VCaP (cell line): Measurements from ENCODE around the gene LBHD1.

Experiments used
- H3K27ac ChIP-seq: fragments of 450-650 bp; 2 replicates; pipeline ENCODE4 v1.5.1; 2017
- TF ChIP-seq, protein P1 (sequence below): fragments of 450-650 bp; conservative IDR thresholded peaks from 2 replicates; pipeline ENCODE4 v1.5.1; 2017; ENCODE audit warnings: mild to moderate bottlenecking, moderate library complexity

LBHD1 gene

DNA sequence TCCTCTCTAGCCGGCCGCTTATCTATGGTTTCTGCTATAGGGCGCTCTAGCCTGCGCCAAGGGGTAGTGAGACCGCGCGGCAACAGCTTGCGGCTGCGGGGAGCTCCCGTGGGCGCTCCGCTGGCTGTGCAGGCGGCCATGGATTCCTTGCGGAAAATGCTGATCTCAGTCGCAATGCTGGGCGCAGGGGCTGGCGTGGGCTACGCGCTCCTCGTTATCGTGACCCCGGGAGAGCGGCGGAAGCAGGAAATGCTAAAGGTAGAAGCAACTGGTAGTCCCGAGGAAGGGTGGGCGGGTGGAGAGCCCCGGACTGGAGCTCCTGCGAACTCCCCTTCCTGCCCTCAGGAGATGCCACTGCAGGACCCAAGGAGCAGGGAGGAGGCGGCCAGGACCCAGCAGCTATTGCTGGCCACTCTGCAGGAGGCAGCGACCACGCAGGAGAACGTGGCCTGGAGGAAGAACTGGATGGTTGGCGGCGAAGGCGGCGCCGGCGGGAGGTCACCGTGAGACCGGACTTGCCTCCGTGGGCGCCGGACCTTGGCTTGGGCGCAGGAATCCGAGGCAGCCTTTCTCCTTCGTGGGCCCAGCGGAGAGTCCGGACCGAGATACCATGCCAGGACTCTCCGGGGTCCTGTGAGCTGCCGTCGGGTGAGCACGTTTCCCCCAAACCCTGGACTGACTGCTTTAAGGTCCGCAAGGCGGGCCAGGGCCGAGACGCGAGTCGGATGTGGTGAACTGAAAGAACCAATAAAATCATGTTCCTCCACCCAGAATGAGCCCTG, at the start of gene LBHD1, which contains the start of gene UQCC3:
LBHD1 (minus strand) TSS at position 660 of the 782 bp plus-strand sequence. CDS start 2,236 bp downstream, outside the sequence.
UQCC3 (plus strand) TSS at position 66 of the 782 bp plus-strand sequence; CDS start at position 139, 73 bp downstream.
- H3K27ac ChIP-seq, result peak within 1 kb of the TSS; percentile 95
- TF ChIP-seq, protein P1, sequence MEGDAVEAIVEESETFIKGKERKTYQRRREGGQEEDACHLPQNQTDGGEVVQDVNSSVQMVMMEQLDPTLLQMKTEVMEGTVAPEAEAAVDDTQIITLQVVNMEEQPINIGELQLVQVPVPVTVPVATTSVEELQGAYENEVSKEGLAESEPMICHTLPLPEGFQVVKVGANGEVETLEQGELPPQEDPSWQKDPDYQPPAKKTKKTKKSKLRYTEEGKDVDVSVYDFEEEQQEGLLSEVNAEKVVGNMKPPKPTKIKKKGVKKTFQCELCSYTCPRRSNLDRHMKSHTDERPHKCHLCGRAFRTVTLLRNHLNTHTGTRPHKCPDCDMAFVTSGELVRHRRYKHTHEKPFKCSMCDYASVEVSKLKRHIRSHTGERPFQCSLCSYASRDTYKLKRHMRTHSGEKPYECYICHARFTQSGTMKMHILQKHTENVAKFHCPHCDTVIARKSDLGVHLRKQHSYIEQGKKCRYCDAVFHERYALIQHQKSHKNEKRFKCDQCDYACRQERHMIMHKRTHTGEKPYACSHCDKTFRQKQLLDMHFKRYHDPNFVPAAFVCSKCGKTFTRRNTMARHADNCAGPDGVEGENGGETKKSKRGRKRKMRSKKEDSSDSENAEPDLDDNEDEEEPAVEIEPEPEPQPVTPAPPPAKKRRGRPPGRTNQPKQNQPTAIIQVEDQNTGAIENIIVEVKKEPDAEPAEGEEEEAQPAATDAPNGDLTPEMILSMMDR, result no peak

DNA sequence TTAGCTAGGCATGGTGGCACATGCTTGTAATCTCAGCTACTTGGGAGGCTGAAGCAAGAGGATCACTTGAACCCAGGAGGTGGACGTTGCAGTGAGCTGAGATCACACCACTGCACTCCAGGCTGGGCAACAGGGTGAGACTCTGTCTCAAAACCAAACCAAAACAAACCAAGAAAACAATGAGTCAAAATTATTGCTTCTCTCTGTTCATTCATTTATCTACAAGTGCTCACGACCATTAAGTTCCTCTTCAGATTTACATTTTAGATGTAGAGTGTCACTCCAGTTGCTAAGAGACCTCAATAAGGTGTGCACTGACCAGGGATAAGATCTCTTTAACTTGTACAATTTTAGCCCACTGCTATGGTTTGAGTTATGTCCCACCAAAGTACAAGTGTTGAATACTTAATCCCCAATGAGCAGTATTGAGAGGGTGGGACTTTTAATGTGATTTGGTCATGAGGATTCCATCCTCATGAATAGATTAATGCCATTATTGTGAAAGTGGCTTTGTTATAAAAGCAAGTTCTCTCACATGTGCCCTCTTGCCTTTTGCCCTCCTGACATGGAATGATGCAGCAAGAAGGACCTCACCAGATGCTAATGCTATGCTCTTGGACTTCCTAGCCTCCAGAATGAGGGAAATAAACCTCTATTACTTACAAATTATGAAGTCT, 47.4 kb upstream of the LBHD1 start:
- H3K27ac ChIP-seq, result peak overlapping the region; percentile 38
- TF ChIP-seq, protein P1, result no peak

DNA sequence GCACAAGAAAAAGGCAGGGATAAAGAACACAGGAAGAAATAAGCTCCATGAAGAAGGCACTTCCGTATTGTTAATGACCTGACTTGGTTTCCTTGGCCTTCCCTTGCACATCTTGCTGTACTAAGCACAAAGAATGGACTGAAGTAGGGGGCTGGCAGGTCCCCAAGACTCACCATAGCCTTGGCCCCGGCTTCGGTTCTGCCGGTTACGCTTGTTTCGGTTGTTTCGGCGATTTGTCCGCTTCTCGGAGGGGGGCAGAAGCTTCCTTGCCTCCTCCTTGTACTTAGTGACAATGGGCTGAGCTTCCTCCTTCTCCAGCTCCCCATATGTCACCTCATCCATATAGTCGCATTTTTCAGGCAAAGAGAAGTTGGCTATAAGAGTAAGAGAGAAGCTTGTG, 44.7 kb upstream of the LBHD1 start:
- 0 out of 2 replicates have a peak overlapping the region, but pooled peaks have one; percentile 15 for H3K27ac ChIP-seq
- TF ChIP-seq, protein P1, result no peak

DNA sequence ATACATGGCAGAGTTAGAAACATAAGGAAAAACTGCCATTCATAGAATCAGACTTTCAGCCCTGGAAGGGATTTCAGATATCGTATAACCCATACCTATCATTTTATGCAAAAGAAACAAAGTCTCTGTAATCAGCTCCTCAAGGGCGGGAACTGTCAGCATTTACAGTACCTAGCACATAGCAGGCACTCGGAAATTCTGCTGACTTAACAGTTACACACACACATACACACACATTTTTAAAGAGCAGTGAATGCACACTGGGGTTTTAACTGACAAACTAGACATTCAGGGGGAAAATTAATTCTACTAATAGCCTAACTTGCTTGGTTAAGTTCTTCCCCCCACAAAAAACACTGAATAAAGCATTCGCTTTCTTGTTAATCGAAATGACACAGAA, 44.1 kb upstream of the LBHD1 start:
- TF ChIP-seq, protein P1, result no peak
- H3K27ac ChIP-seq, result 0 out of 2 replicates have a peak overlapping the region, but pooled peaks have one; percentile 15

DNA sequence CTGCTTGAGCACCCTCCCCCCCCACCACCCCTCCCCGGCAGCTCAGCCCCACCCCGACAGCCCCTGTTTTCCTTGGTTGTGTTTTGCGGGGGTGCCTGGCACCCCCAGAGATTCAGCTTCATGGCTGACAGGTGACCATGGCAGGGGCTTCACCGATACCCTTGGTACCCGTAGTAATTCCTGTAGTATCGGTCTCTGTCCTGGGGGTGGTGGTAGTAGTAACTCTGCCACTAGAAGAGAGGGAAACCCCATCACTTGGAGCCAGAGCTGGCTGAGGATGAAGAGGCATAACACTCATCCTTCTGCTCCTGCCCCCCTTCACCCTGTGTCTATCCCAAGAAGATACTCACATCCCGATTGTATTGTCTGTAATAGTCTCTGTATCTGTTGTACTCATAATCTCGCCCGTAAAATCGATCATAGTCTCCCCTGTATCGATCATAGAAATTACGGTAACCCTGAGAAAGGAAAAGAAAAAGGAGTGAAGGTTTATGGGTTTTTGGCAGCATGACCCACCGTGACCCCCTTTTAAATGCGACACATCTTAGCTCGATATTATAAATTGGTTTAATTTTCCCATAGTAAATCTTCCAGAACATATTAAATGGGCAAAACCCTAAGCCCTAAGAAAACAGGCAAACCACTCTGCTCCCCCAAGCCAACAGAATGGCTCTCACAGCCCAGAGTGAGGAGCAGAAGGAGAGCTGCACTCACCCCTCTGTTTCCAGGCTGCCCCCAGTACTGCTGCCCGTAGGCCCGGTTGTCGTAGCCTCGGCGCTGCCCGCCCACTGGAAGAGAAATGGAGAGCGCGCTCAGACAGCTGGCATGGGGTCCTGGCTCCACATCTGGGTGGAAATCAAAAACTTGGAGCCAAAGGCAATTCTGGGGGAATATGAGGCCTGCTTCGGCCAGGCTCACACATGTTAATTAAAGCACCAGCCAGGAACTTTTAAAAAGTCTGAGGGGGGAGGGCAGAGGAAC, 43.4 kb upstream of the LBHD1 start:
- TF ChIP-seq, protein P1, result no peak
- H3K27ac ChIP-seq, result no peak overlapping the region

DNA sequence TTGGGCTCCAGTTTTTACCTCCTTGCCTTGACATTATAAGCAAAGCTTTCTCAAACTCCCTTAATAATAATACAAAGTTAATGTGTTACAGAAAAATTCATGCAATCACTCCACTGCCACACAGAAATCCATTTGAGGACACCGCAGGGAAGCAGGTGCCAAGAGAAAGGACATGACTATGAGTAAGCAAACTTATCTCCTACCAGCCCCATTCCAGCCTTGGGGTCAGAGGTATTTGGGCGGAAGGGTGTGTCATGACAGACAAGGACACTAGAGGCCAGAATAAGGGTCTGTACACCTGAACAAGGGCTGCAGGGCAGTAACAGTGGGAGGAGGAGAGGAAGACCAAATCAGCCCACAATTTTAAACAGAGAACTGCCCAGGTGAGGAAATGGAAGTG, 41.3 kb upstream of the LBHD1 start:
- 0 out of 2 replicates have a peak overlapping the region, but pooled peaks have one; percentile 5 for H3K27ac ChIP-seq
- TF ChIP-seq, protein P1, result no peak
